SK-N-SH (cell line): ENCODE measurements around the gene GSTA5. TPM values are rescaled to one million over a fixed set of nuclear protein-coding genes. Genes with fewer than 3 reads are reported as not detected.

ENCODE experiments used
- CTCF ChIA-PET: fragments of 300-600, 350-600 bp; formaldehyde crosslinking; extraction: SDS; loops from one replicate; lab custom pipeline; 2021; lab: Yijun Ruan, JAX
- POLR2A ChIA-PET: fragments of 350-600 bp; sonication (Branson Sonifier 250); formaldehyde crosslinking; extraction: SDS; loops from one replicate; lab custom pipeline; 2020; ENCODE audit warnings: antibody characterized with exemption, inconsistent platforms; lab: Yijun Ruan, JAX
- DNase-seq: peaks from one replicate; pipeline ENCODE4 v3.0.0; 2012
- H2AFZ ChIP-seq: fragments of 200-600 bp; sonication (generic); 2 replicates; pipeline ENCODE4 v1.8.1; 2016; ENCODE audit warnings: antibody characterized with exemption, mild to moderate bottlenecking, low read depth
- H3F3A ChIP-seq: fragments of 200-600 bp; sonication (generic); replicated peaks from 2 replicates; pipeline ENCODE3; 2016; ENCODE audit warnings: antibody characterized with exemption, mild to moderate bottlenecking; ENCODE audit not compliant: insufficient read depth
- H3K27ac ChIP-seq, 2 experiments: fragments of 200-500 bp in 1 of 2; fragments of 200-600 bp in 1 of 2; sonication (Bioruptor generic) in 1 of 2; sonication (generic), shearing (Covaris generic) in 1 of 2; 2 replicates each; pipeline versions ENCODE4 v1.5.1 to v1.6.1; 2014 to 2016; ENCODE audit warnings: low read depth in 2 of 2, inconsistent platforms in 1 of 2, low read length in 1 of 2, mild to moderate bottlenecking in 1 of 2, mixed read lengths in 1 of 2
- H3K27me3 ChIP-seq: fragments of 200-600 bp; sonication (generic), shearing (Covaris generic); 2 replicates; pipeline ENCODE4 v1.6.1; 2016; ENCODE audit warnings: mixed run types; ENCODE audit not compliant: insufficient read depth
- H3K36me3 ChIP-seq, 2 experiments: fragments of 200-500 bp in 1 of 2; fragments of 200-600 bp in 1 of 2; sonication (Bioruptor generic) in 1 of 2; sonication (generic) in 1 of 2; replicated peaks in 1 of 2; 2 replicates each; pipeline versions ENCODE3 to v1.5.1; 2014 to 2016; ENCODE audit warnings: low read length in 1 of 2, mild to moderate bottlenecking in 1 of 2; ENCODE audit not compliant: insufficient read depth in 2 of 2, control insufficient read depth in 1 of 2
- H3K4me1 ChIP-seq, 2 experiments: fragments of 200-500 bp in 1 of 2; fragments of 200-600 bp in 1 of 2; sonication (Bioruptor generic) in 1 of 2; sonication (generic), shearing (Covaris generic) in 1 of 2; 2 replicates each; pipeline versions ENCODE4 v1.5.1 to v1.6.1; 2014 to 2016; ENCODE audit warnings: low read depth in 1 of 2, low read length in 1 of 2, mixed run types in 1 of 2; ENCODE audit not compliant: insufficient read depth in 2 of 2, control insufficient read depth in 1 of 2
- H3K4me2 ChIP-seq: fragments of 200-600 bp; sonication (generic), shearing (Covaris generic); 2 replicates; pipeline ENCODE4 v1.6.1; 2017; ENCODE audit warnings: mixed run types
- H3K4me3 ChIP-seq, 2 experiments: fragments of 200-500 bp in 1 of 2; fragments of 200-600 bp in 1 of 2; sonication (Bioruptor generic) in 1 of 2; sonication (generic), shearing (Covaris generic) in 1 of 2; 2 replicates each; pipeline versions ENCODE4 v1.5.1 to v1.8.1; 2014 to 2016; ENCODE audit warnings: low read depth in 2 of 2, inconsistent platforms in 1 of 2, low read length in 1 of 2, mild to moderate bottlenecking in 1 of 2, mixed read lengths in 1 of 2, moderate library complexity in 1 of 2
- H3K79me2 ChIP-seq: fragments of 200-600 bp; sonication (generic); 2 replicates; pipeline ENCODE4 v1.8.1; 2017; ENCODE audit warnings: mild to moderate bottlenecking; ENCODE audit not compliant: insufficient read depth
- H3K9ac ChIP-seq: fragments of 200-600 bp; sonication (generic); 2 replicates; pipeline ENCODE4 v1.6.1; 2017; ENCODE audit warnings: mixed run types
- H3K9me2 ChIP-seq: fragments of 200-600 bp; sonication (generic); 2 replicates; pipeline ENCODE4 v1.6.1; 2017; ENCODE audit warnings: mixed run types
- H3K9me3 ChIP-seq: fragments of 200-600 bp; sonication (generic); 2 replicates; pipeline ENCODE4 v1.6.1; 2017; ENCODE audit warnings: mixed run types, mild to moderate bottlenecking, moderate library complexity
- H4K20me1 ChIP-seq: fragments of 200-600 bp; sonication (generic); 2 replicates; pipeline ENCODE4 v1.6.1; 2017; ENCODE audit warnings: mild to moderate bottlenecking, mixed run types; ENCODE audit not compliant: insufficient read depth
- CHD2 ChIP-seq: fragments of 150-350 bp; IDR thresholded peaks from 2 replicates; pipeline ENCODE4 v1.6.1; 2018; ENCODE audit warnings: low read length; ENCODE audit not compliant: partially characterized antibody
- CTCF ChIP-seq: fragments of 200-600 bp; sonication (generic); IDR thresholded peaks from 2 replicates; pipeline ENCODE4 v1.6.1; 2017; ENCODE audit warnings: antibody characterized with exemption, mild to moderate bottlenecking, moderate library complexity
- ELF1 ChIP-seq: IDR thresholded peaks from 2 replicates; pipeline ENCODE4 v1.4.0; 2012
- EP300 ChIP-seq, 2 experiments: IDR thresholded peaks; 2 replicates each; pipeline versions ENCODE4 v1.4.0 to v1.6.1; 2012; ENCODE audit warnings: borderline replicate concordance in 1 of 2, low read depth in 1 of 2, low read length in 1 of 2
- EZH2phosphoT487 ChIP-seq: fragments of 200-600 bp; sonication (generic); IDR thresholded peaks from 2 replicates; pipeline ENCODE4 v1.6.1; 2017; ENCODE audit warnings: low read depth, mixed run types, mild to moderate bottlenecking, antibody characterized with exemption, moderate library complexity, borderline replicate concordance
- FOXJ3 ChIP-seq: sonication (generic); formaldehyde crosslinking; IDR thresholded peaks from 2 replicates; pipeline ENCODE4 v1.5.1; 2020; ENCODE audit warnings: mild to moderate bottlenecking, missing genetic modification reagents
- FOXM1 ChIP-seq: IDR thresholded peaks from 2 replicates; pipeline ENCODE4 v1.4.0; 2012; ENCODE audit warnings: low read depth, mild to moderate bottlenecking
- GABPA ChIP-seq: IDR thresholded peaks from 2 replicates; pipeline ENCODE4 v1.4.0; 2012; ENCODE audit warnings: low read depth, mild to moderate bottlenecking
- GATA2 ChIP-seq: sonication (generic); formaldehyde crosslinking; IDR thresholded peaks from 2 replicates; pipeline ENCODE4 v1.5.0; 2020; ENCODE audit warnings: mild to moderate bottlenecking, missing genetic modification reagents
- IRF3 ChIP-seq: fragments of 150-350 bp; IDR thresholded peaks from 2 replicates; pipeline ENCODE4 v1.6.1; 2016; ENCODE audit warnings: mild to moderate bottlenecking, low read depth, low read length
- MAX ChIP-seq: IDR thresholded peaks from 2 replicates; pipeline ENCODE4 v1.4.0; 2012; ENCODE audit warnings: low read depth
- MEF2A ChIP-seq: IDR thresholded peaks from 2 replicates; pipeline ENCODE4 v1.4.0; 2012; ENCODE audit warnings: low read depth, borderline replicate concordance
- MXI1 ChIP-seq: IDR thresholded peaks from 2 replicates; pipeline ENCODE4 v1.6.1; 2012; ENCODE audit warnings: mild to moderate bottlenecking, low read depth, low read length, improper control_type of control experiment
- NRF1 ChIP-seq: IDR thresholded peaks from 2 replicates; pipeline ENCODE4 v1.6.1; 2012; ENCODE audit warnings: low read depth, mild to moderate bottlenecking, low read length
- PBX3 ChIP-seq: IDR thresholded peaks from 2 replicates; pipeline ENCODE4; 2012
- POLR2AphosphoS5 ChIP-seq: IDR thresholded peaks from 2 replicates; pipeline ENCODE4 v1.6.1; 2012; ENCODE audit warnings: low read depth, low read length
- REST ChIP-seq: IDR thresholded peaks from 2 replicates; pipeline ENCODE4 v1.6.1; 2012; ENCODE audit warnings: mild to moderate bottlenecking, low read depth, low read length, moderate library complexity
- RFX5 ChIP-seq: IDR thresholded peaks from 2 replicates; pipeline ENCODE4 v1.6.1; 2012; ENCODE audit warnings: mild to moderate bottlenecking, improper control_type of control experiment, low read length
- RXRA ChIP-seq: IDR thresholded peaks from 2 replicates; pipeline ENCODE4 v1.4.0; 2012; ENCODE audit warnings: low read depth, mild to moderate bottlenecking, borderline replicate concordance
- SIN3A ChIP-seq: IDR thresholded peaks from 2 replicates; pipeline ENCODE4 v1.6.1; 2012; ENCODE audit warnings: low read depth, mild to moderate bottlenecking, low read length, moderate library complexity, borderline replicate concordance
- TAF1 ChIP-seq: IDR thresholded peaks from 2 replicates; pipeline ENCODE4 v1.6.1; 2012; ENCODE audit warnings: low read depth, mild to moderate bottlenecking, low read length, moderate library complexity, borderline replicate concordance
- TCF12 ChIP-seq: IDR thresholded peaks from 2 replicates; pipeline ENCODE4 v1.4.0; 2012
- TEAD4 ChIP-seq: IDR thresholded peaks from 2 replicates; pipeline ENCODE4 v1.4.0; 2012; ENCODE audit warnings: mild to moderate bottlenecking, borderline replicate concordance; ENCODE audit not compliant: insufficient read depth
- WGBS: methylation state at CpG from one replicate; pipeline ENCODE4 v1.1.6; 2017; ENCODE audit warnings: low lambda C conversion rate; 5-methylcytosine and 5-hydroxymethylcytosine counted together
- polyA plus RNA-seq, 3 experiments: library from polyadenylated mRNA; depleted of rRNA; stranded (reverse); fragments of >200 nt; gene quantifications; 2 replicates each; pipeline ENCODE4 v1.2.3, GENCODE V29; 2012

The GSTA5 gene
- polyA plus RNA-seq, 1 of the 3 experiments (the other 2 are of a cell fraction) = not detected

- TF ChIP-seq IRF3 (no peak), POLR2AphosphoS5 (no peak), MEF2A (no peak), MXI1 (no peak), EZH2phosphoT487 (no peak), TAF1 (no peak)
Observed at GRCh38 chr6:52890018-52890417, 49.4 kb upstream of the GSTA5 start (continued).

- no peak overlapping the region for H2AFZ ChIP-seq
Observed at GRCh38 chr6:52887910-52888524, 47.4 kb upstream of the GSTA5 start.

More at GRCh38 chr6:52887910-52888524, 47.4 kb upstream of the GSTA5 start:
- no peak overlapping the region for H3K27ac ChIP-seq
- WGBS = 51% methylated on average over 3 of the region's 3 CpGs
- no peaks in the 10 kb centered on the region for H3K27me3 ChIP-seq
- DNase-seq = no peak
- no peaks in the 10 kb centered on the region for H3K9me3 ChIP-seq
- ChIA-PET POLR2A (no interaction called here), CTCF (interaction anchor here (0.6 kb wide), 1 partner anchor 596 kb away, joined by 3 read pairs; no protein-coding TSS in a partner anchor)
- H3K36me3 ChIP-seq = no peaks in the 10 kb centered on the region
- TF ChIP-seq MAX (no peak), EP300 (IDR thresholded peaks at IDR 0.05; ENCODE audit: borderline replicate concordance in 1 of 2, low read depth in 1 of 2, low read length in 1 of 2) (no peak), GATA2 (no peak), TEAD4 (no peak), FOXM1 (no peak), GABPA (no peak), FOXJ3 (CRISPR knock-in tag) (no peak), CHD2 (no peak), TCF12 (no peak), RXRA (no peak), CTCF (no peak), PBX3 (no peak), RFX5 (no peak), ELF1 (no peak), REST (no peak), SIN3A (no peak), NRF1 (no peak)
- H3K4me2 ChIP-seq = no peak overlapping the region
- H3K79me2 ChIP-seq = no peaks in the 10 kb centered on the region
- H3K9ac ChIP-seq = no peak overlapping the region
- no peak overlapping the region for H3K4me3 ChIP-seq
- no peaks in the 10 kb centered on the region for H3K9me2 ChIP-seq
- H3F3A ChIP-seq = no peaks in the 10 kb centered on the region
- no peaks in the 10 kb centered on the region for H4K20me1 ChIP-seq
- H3K4me1 ChIP-seq = no peaks in the 10 kb centered on the region
